HG02938 (cell line): ENCODE data around the gene MTRF1L.

Source experiments
- ATAC-seq: cut with Tn5 transposase; IDR thresholded peaks from one replicate; pipeline ENCODE4 v1.9.1; 2021; ENCODE audit warnings: mild to moderate bottlenecking, moderate library complexity; ENCODE audit not compliant: unreplicated experiment

MTRF1L gene, protein sequence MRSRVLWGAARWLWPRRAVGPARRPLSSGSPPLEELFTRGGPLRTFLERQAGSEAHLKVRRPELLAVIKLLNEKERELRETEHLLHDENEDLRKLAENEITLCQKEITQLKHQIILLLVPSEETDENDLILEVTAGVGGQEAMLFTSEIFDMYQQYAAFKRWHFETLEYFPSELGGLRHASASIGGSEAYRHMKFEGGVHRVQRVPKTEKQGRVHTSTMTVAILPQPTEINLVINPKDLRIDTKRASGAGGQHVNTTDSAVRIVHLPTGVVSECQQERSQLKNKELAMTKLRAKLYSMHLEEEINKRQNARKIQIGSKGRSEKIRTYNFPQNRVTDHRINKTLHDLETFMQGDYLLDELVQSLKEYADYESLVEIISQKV

DNA sequence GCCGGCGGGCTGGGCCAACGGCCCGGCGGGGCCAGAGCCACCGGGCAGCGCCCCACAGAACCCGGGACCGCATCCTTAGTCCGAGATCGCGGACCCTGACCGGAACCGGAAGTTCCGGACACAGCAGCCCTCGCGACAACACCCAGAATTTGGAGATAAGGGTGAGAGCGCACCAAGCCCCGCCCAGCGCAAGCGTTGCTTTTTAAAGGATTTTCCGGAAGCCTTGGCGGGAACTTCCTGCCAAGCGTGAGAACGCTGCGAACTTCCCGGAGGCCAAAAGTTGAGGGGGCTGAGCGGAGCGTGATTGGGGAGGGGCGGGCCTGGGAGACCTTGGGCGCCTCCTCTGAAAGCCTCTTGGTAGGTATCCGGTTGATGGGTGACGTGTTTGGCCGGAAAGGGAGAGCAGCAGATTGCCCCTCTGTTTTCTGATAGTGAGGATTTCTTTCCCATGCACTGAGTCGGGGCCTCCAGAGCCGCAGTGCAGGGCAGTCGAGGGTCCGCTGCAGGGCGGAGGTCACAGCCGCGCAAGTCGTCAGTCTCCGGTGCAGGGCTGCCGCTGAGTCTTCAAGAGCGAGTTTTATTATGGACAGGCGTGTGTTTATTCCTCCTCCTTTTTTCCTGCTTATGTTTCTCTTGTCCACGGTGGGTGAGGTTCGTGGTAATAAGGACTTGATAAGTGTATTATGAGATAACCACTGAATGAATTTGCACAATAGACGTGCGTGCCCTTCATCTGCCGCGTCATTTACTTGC, at the start of gene MTRF1L:
Gene MTRF1L (minus strand): TSS at position 97 of the 753 bp plus-strand sequence. CDS start 24 bp downstream, at position 73.
- peak; percentile 93 for ATAC-seq

DNA sequence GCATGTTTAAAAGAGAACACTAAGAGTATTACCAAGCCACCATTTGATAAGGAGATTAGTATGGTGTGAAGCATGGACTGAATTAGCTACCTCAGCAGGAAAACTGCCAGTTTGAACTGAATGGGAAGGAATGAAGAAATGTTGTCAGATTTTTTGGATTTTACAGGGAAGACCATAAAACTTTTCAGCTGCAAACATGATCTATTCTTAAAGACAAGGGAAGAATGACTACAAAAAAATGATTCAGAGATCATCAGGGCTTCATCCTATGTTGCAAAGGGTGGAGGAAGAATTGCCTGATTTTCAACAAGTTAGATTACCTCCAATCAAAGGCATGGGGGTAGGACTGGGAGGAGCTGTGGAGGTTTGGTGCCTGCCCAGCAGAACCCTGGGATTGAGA, 49.3 kb upstream of the MTRF1L start:
- ATAC-seq = no peak

DNA sequence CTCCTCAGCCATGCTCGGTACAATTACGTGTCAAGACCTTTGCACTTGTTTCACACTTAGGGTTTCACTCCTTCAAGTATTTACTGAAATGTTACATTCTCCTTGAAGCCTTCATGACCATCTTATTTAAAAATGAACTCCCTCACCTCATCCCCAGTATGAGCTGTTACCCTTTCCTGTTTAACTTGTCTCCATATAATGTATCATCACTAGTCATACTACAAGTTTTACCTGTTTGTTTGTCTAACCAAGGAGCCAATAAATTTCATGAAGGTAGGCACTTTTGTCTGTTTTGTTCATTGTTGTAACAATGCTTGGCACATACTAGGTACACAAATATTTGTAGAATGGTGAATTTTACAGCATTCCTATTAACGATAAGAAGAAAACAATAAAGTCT, 46.1 kb upstream of the MTRF1L start:
- no peak for ATAC-seq

DNA sequence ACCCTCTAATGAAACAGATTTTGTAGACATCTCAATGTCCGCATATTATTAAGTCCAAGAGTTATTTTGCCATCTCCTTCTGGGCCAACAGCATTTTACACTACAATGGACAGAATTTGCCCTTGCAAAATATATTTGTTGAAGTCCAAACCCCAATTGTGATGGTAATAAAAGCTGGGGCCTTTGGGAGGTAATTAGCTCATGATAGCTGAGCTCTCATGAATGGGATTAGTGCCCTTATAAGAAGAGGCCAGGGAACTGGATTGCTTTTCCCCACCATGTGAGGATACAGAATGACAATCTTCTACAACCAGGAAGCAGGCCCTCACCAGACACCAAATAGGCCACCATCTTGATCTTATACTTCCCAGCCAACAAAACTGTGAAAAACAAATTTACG, 44.9 kb upstream of the MTRF1L start:
- no peak for ATAC-seq

DNA sequence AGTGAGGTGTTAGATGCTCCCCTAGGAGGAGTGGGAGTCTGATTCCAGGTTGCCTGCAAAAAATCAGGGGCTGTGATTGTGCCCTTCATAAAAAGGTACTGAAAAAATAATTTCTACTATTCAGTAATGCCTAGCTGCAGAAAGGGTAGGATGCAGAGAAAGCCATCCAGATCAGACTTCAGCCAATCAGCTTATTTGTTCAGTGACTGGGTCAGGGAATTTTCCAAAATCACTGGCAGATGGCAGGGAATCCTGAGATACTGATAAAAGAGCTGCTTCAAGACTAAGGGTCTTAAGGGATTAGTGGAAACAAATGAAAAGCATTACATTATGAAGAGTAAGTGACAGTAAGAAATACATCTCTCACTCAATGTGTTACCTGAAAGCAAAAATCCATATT, 42.8 kb upstream of the MTRF1L start:
- no peak for ATAC-seq

DNA sequence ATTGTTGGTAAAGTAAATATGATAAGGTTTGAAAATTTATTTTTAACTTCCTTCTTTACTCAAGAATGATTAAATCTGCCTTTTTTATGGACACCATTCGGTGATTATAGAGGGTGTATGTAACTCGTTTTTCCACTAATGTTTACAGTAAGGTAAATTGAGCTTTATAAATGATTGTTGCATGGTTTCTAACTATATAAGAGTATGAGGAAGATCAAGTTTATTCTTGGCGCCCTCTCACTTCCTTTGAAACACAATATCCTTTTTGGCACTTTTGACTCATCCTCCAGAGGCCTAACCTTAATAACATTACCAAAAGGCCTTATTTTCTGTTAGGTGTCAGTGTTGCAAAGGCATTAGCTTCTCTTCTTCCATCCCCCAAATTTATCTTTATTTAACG, 41.8 kb upstream of the MTRF1L start:
- ATAC-seq = no peak

DNA sequence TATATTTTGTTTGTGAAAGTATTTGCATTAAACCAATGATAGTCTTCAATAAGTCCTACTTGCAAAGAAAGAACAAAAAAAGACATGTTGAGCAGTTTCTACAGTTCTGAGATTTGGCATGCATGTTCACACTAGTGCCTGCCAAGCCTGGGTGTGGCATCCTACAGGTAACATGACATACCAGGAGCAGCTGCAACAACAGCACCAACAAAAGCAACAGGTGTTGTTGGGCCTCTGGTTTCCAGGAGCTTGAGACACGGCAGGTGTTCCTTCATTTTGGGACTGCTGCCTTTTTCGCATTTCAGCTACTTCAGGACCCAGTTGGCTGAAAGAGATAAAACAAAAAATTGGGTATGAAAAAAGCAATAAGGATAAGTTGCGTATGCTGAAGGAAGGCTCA, 41.2 kb upstream of the MTRF1L start:
- no peak for ATAC-seq

DNA sequence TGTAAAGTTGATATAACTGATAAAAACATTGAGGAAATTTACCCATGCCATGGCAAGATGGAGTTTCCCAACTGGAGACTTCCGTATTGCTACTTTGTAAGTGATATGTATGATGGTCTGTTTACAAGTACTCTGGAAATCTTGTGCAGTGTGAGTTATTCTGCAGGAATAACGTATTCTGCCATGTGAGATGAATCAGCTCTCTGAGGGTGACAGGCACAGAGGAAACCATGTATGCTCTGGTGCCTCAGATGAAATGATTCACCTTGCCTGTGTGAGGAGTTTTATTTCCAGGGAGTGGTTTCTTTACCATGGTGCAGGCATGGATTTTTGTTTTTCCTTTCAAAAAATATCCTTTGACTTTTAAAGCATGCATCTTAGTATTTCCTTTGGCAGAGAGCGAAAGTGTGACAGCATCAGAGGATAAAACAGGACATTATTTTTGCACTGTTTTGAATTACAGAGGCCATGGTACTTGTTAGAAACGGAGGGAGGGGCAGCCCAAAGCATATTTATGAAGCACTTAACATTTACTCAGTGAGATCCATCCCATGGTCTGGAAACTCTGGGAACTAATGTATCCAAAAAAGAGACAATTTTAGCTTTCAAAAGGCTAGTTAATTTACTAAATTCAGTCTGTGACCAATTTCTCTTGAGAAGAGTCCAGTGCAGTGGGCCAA, 36.0 kb upstream of the MTRF1L start:
- ATAC-seq = no peak

DNA sequence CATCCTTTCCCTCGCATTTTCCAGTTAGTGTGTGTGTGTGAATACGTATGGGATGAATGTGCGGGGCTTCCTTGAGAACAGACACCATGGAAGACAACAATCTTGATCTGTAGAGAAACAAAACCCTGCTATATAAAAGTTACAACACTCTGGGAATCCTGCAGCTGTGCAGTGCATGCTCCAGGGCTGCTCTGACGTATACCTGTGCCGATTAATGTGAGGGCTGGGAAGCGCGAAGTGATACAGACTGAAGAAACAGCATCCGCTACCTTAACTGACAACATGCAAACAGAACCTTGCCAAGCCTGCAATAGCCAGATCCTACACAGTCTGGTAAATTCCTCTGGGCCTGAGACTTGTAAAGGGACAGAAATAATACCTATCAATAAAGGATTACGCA, 31.6 kb upstream of the MTRF1L start:
- ATAC-seq = no peak

DNA sequence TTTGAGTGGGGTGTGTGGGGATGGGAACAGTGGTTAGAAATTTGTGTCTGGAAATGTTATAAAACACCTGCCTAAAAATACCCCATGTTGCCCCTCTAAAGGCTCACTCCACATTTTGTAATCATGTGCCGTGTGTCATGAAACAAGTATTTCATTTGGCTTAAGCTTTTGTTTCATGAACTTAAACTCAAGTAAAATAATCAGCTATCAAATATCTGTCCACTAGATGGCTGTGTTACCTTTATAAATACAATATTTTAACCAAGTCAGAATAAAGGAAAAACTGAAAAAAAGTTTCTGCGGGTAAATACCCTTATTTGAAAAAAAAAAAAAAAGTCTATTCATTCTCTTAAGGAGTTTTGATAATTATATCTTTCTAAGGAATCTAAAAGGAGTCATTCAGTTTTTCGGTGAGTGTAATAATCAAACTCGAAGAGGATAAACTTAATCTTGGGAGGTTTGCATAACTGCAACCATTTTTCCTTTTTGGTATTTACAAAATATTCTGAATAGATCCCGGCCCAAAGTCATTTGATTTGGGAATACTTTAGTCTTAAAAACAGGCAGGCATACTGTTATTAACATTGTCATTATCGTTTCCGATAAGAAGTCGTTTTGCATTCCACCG, 29.9 kb upstream of the MTRF1L start:
- ATAC-seq = no peak

DNA sequence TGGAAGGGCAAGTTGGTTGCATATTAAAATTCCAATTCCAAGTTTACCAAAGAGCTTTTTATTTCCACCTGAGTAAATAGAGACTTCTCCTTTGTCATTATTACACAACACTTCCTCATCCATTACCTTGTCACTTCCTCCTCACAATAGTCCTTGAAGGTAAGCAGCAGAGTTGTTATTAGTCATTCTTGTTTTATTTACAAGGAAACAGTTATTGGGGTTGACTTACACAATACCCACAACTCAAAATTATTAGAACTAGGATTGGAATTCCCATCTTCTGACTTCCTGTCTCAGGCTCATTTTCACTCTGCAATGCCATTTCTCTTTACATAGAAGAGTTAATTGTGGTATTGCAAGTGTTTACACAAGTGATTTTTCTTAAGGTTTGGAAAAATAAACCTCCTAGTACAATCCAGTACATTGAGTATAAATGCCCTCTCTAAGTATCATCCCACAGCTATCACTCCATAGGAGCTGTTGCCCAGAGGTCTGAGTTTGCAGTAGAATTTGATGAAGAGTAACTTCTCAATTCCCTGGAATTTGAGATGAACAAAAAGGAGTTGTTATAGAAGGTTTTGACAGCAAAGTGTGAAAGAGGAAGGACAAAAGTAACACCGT, 28.9 kb upstream of the MTRF1L start:
- no peak for ATAC-seq

DNA sequence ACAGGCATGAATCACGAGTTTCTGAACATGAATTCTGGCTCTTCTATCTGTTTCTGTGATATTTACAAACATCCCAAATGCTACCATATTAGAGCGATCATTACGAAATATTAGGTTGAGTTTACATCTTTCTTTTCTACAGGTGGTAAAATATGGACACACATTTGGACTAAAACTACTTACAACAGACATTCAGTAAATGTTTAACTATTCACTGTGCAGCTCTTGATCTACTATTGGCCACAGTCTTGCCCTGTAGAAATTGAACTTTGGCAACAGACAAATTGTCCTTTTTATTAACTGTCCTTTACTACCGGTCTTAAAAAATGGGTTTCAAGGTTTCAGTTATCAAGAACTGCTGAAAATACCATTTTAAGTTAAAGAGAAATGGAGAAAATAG, 26.5 kb upstream of the MTRF1L start:
- no peak for ATAC-seq

DNA sequence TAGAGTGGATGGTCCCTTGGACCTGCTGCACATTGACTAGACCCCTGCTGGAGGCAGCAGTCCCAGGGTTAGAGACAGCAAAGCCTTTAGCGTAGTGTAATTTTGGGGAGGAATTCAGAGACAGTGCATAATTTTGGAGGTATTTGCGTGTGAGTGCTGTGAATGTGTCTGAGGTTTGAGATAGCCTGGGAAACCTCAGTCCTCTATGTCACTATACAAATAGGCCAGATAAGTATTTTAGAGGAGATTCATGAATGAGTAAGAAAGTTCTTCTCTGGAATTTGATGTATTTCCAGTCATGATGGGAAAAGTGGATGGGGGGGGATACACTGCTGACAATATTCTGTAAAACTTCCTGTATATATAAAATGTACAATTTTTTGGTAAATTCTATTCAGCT, 25.8 kb upstream of the MTRF1L start:
- ATAC-seq = no peak

DNA sequence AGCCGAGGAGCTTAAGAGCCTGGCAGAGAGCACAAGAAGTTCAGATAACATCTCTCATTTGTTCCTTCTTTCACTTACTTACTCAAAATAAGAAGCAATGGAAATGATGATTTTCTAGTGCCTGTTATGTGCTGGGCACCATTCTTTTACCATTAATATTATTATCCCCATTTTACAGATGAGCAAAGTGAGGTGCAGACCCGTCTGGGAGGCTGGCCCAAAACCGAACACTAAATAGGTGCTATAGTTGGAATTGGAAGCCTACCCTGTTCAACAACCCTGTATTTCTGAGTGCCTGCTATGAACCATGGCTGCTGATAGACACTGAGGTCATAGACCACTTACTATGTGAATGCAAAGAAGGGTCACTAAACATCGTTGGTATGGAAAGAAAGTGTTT, 25.0 kb upstream of the MTRF1L start:
- no peak for ATAC-seq

DNA sequence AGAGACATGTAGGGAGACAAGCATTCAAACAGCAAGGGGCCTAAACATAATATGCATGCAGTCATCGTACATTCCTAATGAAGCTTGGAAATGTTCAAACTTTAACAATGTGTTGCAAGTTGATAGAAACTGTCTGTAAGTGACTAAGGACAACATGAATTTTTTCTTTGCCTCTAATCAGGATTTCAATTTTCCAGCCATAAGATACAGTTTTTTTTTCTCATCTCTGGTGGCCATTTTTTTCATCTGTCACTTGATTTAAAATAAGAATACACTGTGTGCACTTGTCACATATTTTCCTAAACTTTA, 22.2 kb upstream of the MTRF1L start:
- ATAC-seq = no peak

DNA sequence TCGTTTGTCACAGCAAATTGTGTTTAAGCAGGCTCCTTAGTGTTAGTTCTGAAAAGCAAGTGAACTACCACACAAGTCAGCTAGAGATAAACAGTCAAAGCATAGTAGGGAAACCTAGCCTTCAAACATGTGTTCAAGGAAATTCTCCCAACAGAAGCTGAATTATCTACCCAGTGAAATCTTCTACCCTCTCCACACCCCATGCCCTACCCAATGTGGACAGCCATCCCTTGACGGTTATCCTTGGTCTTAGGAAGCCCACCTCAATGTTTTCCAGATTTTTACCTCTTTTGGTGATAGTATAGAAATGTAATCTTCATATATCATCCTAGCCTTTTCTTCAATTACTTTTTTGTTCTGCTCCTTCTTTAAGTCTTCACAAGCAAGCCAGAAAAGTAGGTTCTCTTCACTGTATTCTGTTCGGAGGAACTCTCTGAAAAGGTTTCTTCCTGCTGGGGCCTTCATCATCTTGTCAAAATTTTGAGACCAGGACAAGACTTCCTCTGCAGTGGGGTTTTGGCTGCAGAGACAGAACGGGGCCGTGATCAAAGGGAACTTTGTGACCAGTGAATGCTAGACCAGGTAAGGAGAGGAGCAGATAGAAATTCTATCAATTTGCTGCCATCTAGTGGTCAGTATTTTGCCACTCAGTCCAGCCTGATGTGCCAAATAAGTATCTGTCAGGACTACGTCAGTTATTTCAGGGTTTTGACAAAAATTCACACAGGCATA, 21.6 kb upstream of the MTRF1L start:
- ATAC-seq = peak; percentile 98

DNA sequence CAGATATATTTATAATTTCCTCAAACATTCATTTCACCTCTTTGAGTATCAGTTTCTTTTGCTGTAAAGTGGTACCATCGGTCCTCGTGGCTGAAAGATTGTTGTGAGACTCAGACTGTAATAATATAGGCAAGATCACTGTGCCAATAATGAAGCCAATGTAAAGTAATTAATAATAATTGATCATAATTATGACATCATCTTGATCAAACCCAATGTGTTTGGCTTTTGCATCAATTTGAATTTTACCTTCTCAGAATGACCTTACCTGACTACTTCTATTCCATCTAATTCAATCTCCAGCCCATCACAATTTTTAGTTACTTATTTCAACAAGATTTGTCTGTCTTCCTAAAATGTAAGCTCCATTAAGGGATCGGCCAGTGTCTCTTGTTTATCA, 15.8 kb upstream of the MTRF1L start:
- no peak for ATAC-seq

DNA sequence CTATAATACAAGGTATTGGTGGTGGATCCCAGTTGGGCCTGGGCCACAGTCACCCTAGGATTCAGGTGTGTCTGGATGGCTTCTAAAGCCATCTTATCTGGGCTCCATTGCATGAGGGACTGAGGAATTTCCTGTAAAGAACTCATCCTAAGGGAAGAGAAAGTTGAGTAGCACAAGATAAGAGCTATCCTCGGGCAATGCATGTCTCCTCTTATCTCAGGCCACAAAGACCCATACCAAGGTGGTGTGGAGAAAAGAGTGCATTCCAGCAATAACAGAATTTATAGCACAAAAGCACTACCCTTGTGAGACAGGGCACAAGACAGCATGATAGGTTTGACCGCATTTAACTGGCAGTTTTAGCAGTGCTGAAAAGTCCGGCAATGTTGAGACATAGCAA, 14.3 kb upstream of the MTRF1L start:
- ATAC-seq = no peak

DNA sequence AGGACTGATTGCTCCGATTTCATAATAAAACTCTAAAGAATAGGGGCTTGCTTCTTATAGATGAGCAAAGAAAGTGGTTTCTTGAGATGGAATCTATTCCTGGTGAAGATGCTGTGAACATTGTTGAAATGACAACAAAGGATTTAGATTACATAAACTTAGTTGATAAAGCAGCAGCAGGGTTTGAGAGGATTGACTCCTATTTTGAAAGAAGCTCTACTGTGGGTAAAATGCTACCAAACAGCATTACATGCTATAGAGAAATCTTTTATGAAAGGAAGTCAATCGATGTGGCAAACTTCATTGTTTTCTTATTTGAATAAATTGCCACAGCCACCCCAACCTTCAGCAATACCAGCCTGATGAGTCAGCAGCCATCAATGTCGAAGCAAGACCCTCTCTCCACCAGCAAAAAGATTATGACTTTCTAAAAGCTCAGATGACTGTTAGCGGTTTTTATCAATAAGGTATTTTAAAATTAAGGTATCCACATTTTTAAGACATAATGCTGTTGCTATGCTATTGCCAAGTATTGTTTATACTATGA, 12.7 kb upstream of the MTRF1L start:
- no peak for ATAC-seq

DNA sequence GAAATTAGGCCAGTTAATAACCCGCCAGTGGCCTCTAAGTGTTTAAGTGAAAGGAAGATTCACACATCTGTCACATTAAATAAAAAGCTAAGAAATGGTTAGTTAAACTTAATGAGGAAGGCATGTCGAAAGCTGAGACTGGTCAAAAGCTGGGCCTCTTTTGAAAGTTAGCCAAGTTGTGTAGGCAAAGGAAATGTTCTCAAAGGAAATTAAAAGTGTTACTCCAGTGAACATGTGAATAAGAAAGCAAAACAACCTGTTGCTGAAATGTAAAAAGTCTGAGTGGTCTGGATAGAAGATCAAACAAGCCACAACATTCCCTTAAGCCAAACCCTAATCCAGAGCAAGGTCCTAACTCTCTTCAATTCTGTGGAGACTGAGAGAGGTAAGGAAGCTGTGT, 10.9 kb upstream of the MTRF1L start:
- ATAC-seq = no peak
